MM.1S (cell line): ENCODE data around the gene FAM72C.
"Not testable (repeated sequence)": the region's sequence is repeated elsewhere in the genome, so short reads cannot be mapped to it uniquely, and the experiment has no call there.

Source experiments
- CTCF ChIP-seq: fragments of 300-600 bp; sonication (generic); IDR thresholded peaks from 2 replicates; pipeline ENCODE4 v1.5.1; 2016; ENCODE audit warnings: antibody characterized with exemption, low read length, mixed read lengths
- EZH2 ChIP-seq: fragments of 300-600 bp; sonication (generic); optimal IDR thresholded peaks from 2 replicates; pipeline ENCODE3; 2017; ENCODE audit warnings: low read depth, mild to moderate bottlenecking, antibody characterized with exemption, low read length, mixed read lengths
- EZH2phosphoT487 ChIP-seq: fragments of 300-600 bp; sonication (generic); IDR thresholded peaks from 2 replicates; pipeline ENCODE4 v1.6.1; 2018; ENCODE audit warnings: antibody characterized with exemption, low read length

GRCh38 chr1:143965860-143966259 lies 5.9 kb downstream of the FAM72C start:
- not testable (repeated sequence) for TF ChIP-seq CTCF, EZH2phosphoT487, EZH2
